OCI-LY7 (cell line): ENCODE data around the gene PCNX2. TPM values are rescaled to one million over a fixed set of nuclear protein-coding genes. Genes with fewer than 3 reads are reported as not detected.

Experiments used
- BruUV-seq: library from RNA; stranded (reverse); fragments of 400-500 nt; replicated peaks from 2 replicates; lab custom pipeline; 2021; lab: Mats Ljungman, UMichigan
- CTCF ChIA-PET: fragments of 300-600 bp; sonication (Branson Sonifier 250); formaldehyde crosslinking; loops from one replicate; lab custom pipeline; 2022; ENCODE audit warnings: antibody characterized with exemption; ENCODE audit not compliant: unreplicated experiment; lab: Charles Lee
- POLR2A ChIA-PET: fragments of 300-600 bp; sonication (Branson Sonifier 250); formaldehyde crosslinking; loops from one replicate; lab custom pipeline; 2022; ENCODE audit warnings: antibody characterized with exemption; lab: Charles Lee
- DNase-seq: peaks from one replicate; pipeline ENCODE4 v3.0.0-alpha.2; 2015; ENCODE audit warnings: low spot score
- H2AFZ ChIP-seq: fragments of 200-600 bp; sonication (generic), shearing (Covaris generic); 2 replicates; pipeline ENCODE4 v1.6.1; 2014; ENCODE audit warnings: mild to moderate bottlenecking, antibody characterized with exemption, low read length, moderate library complexity
- H3K27ac ChIP-seq: fragments of 200-600 bp; sonication (generic); 2 replicates; pipeline ENCODE4 v1.5.1; 2014; ENCODE audit warnings: mixed run types, low read depth, mild to moderate bottlenecking, moderate library complexity, low read length, inconsistent platforms; ENCODE audit not compliant: poor library complexity, severe bottlenecking
- H3K36me3 ChIP-seq: fragments of 200-600 bp; sonication (generic); 2 replicates; pipeline ENCODE4 v1.6.1; 2014; ENCODE audit warnings: mild to moderate bottlenecking, antibody characterized with exemption, low read length, moderate library complexity, mixed read lengths; ENCODE audit not compliant: insufficient read depth
- H3K4me1 ChIP-seq: fragments of 200-600 bp; sonication (generic); 2 replicates; pipeline ENCODE4 v1.5.1; 2014; ENCODE audit warnings: mild to moderate bottlenecking, low read length; ENCODE audit not compliant: insufficient read depth, poor library complexity, severe bottlenecking
- H3K4me2 ChIP-seq: fragments of 200-600 bp; sonication (generic); 2 replicates; pipeline ENCODE4 v1.6.1; 2014; ENCODE audit warnings: mild to moderate bottlenecking, low read length
- H3K4me3 ChIP-seq: fragments of 200-600 bp; sonication (generic); 2 replicates; pipeline ENCODE4 v1.5.1; 2014; ENCODE audit warnings: mild to moderate bottlenecking, low read depth, low read length; ENCODE audit not compliant: poor library complexity, severe bottlenecking
- H3K79me2 ChIP-seq: fragments of 200-600 bp; sonication (generic); 2 replicates; pipeline ENCODE4 v1.6.1; 2016; ENCODE audit warnings: low read depth, mild to moderate bottlenecking, low read length, moderate library complexity, mixed read lengths; ENCODE audit not compliant: insufficient read depth
- H3K9me2 ChIP-seq: fragments of 200-600 bp; sonication (generic); 2 replicates; pipeline ENCODE4 v1.6.1; 2016; ENCODE audit warnings: mild to moderate bottlenecking, low read length, mixed read lengths; ENCODE audit not compliant: insufficient read depth
- H3K9me3 ChIP-seq: fragments of 200-600 bp; sonication (generic); 2 replicates; pipeline ENCODE4 v1.6.1; 2014; ENCODE audit warnings: mild to moderate bottlenecking, mixed run types, low read length, mixed read lengths
- H4K20me1 ChIP-seq: fragments of 200-600 bp; sonication (generic); 2 replicates; pipeline ENCODE4 v1.6.1; 2014; ENCODE audit warnings: mild to moderate bottlenecking, antibody characterized with exemption, low read length, moderate library complexity, mixed read lengths; ENCODE audit not compliant: insufficient read depth
- EZH2phosphoT487 ChIP-seq: fragments of 200-600 bp; sonication (generic); IDR thresholded peaks from 2 replicates; pipeline ENCODE4 v1.6.1; 2018; ENCODE audit warnings: low read depth, borderline replicate concordance, mild to moderate bottlenecking, mixed run types, antibody characterized with exemption, low read length, moderate library complexity, mixed read lengths
- intact Hi-C: fragments of 100-400 bp; cut with micrococcal nuclease; formaldehyde crosslinking; loops from one replicate; pipeline ENCODE4 v1.10.0; 2022; ENCODE audit not compliant: unreplicated experiment
- total RNA-seq, 2 experiments: library from RNA; depleted of rRNA in 1 of 2; stranded (reverse); fragments of >200 nt in 1 of 2; shearing (Covaris generic) in 1 of 2; gene quantifications; 2 replicates each; pipeline ENCODE4 v1.2.3, GENCODE V29; 2014 to 2022
- TF ChIP-seq, protein P1 (sequence below): fragments of 200-600 bp; sonication (generic); conservative IDR thresholded peaks from 2 replicates; pipeline ENCODE4 v1.5.1; 2014; ENCODE audit warnings: mild to moderate bottlenecking, antibody characterized with exemption, low read length, moderate library complexity, mixed read lengths

PCNX2 gene
- total RNA-seq, 2 experiments from 2014 or later: 17.1 to 26.9 TPM

- Histone ChIP-seq H3K27ac (no peak overlapping the region), H3K4me3 (no peak overlapping the region), H3K79me2 (no peaks in the 10 kb centered on the region), H3K9me3 (no peaks in the 10 kb centered on the region), H4K20me1 (no peaks in the 10 kb centered on the region), H3K36me3 (peaks cover 5% of the 10 kb centered on the region; the same call in 1 of the 2 replicates), H3K4me2 (no peak overlapping the region), H3K4me1 (no peaks in the 10 kb centered on the region), H3K9me2 (no peaks in the 10 kb centered on the region), H2AFZ (no peak overlapping the region)
- CTCF ChIA-PET: no interaction called here
- POLR2A ChIA-PET: interaction anchor here (1.0 kb wide), 1 partner anchor 78 kb away, joined by 3 read pairs; no protein-coding TSS in a partner anchor
- no peak for DNase-seq
- intact Hi-C loops: no loop called here
- BruUV-seq: no TSS peak
- no peak for TF ChIP-seq EZH2phosphoT487
- TF ChIP-seq, protein P1, sequence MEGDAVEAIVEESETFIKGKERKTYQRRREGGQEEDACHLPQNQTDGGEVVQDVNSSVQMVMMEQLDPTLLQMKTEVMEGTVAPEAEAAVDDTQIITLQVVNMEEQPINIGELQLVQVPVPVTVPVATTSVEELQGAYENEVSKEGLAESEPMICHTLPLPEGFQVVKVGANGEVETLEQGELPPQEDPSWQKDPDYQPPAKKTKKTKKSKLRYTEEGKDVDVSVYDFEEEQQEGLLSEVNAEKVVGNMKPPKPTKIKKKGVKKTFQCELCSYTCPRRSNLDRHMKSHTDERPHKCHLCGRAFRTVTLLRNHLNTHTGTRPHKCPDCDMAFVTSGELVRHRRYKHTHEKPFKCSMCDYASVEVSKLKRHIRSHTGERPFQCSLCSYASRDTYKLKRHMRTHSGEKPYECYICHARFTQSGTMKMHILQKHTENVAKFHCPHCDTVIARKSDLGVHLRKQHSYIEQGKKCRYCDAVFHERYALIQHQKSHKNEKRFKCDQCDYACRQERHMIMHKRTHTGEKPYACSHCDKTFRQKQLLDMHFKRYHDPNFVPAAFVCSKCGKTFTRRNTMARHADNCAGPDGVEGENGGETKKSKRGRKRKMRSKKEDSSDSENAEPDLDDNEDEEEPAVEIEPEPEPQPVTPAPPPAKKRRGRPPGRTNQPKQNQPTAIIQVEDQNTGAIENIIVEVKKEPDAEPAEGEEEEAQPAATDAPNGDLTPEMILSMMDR: no peak
Measured at GRCh38 chr1:233094269-233094668, 201.3 kb downstream of the PCNX2 start.

GRCh38 chr1:233090746-233091494 lies 204.6 kb downstream of the PCNX2 start:
- Histone ChIP-seq H2AFZ (no peak overlapping the region), H3K36me3 (peaks cover 5% of the 10 kb centered on the region; the same call in 1 of the 2 replicates), H3K4me1 (no peaks in the 10 kb centered on the region), H3K4me2 (no peak overlapping the region), H3K79me2 (no peaks in the 10 kb centered on the region), H4K20me1 (no peaks in the 10 kb centered on the region), H3K9me2 (no peaks in the 10 kb centered on the region), H3K9me3 (no peaks in the 10 kb centered on the region), H3K4me3 (no peak overlapping the region), H3K27ac (no peak overlapping the region)
- POLR2A ChIA-PET: interaction anchor here (0.5 to 0.6 kb wide), 2 partner anchors 25 to 1014 kb away, joined by 3 to 4 read pairs; no protein-coding TSS in a partner anchor
- CTCF ChIA-PET: no interaction called here
- DNase-seq: no peak
- intact Hi-C loops: no loop called here
- BruUV-seq: no TSS peak
- no peak for TF ChIP-seq EZH2phosphoT487
- TF ChIP-seq, protein P1: no peak

DNA sequence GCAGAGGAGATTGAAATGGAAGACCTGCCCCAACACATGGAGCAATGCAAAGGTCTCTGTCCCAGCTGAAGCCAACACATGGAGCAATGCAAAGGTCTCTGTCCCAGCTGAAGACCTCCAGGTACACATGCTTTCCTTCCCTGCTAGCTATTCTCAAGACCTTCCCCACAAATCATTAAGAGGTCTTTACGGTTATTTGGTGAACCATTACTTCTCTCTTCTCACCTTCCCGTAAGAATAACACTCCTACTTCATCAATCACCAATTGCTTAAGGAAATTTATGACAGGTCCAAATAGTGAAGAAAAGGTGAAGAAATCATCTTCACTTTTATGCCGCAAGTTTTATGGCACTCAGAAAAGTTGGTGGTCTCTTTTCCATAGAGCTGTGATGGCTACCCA lies 206.3 kb downstream of the PCNX2 start:
- TF ChIP-seq EZH2phosphoT487: no peak
- H3K79me2 ChIP-seq: no peaks in the 10 kb centered on the region
- no peaks in the 10 kb centered on the region for H3K9me2 ChIP-seq
- CTCF ChIA-PET: no interaction called here
- POLR2A ChIA-PET: no interaction called here
- no peak for DNase-seq
- peaks cover 5% of the 10 kb centered on the region; the same call in 1 of the 2 replicates for H3K36me3 ChIP-seq
- H3K4me1 ChIP-seq: no peaks in the 10 kb centered on the region
- intact Hi-C loops: no loop called here
- no peaks in the 10 kb centered on the region for H3K9me3 ChIP-seq
- H4K20me1 ChIP-seq: no peaks in the 10 kb centered on the region
- no peak overlapping the region for H3K4me3 ChIP-seq
- no peak overlapping the region for H3K4me2 ChIP-seq
- H3K27ac ChIP-seq: no peak overlapping the region
- BruUV-seq: no TSS peak
- no peak overlapping the region for H2AFZ ChIP-seq
